ENCODE data around the gene KCTD21. TPM values are rescaled to one million over a fixed set of nuclear protein-coding genes. Genes with fewer than 3 reads are reported as not detected.

Gene KCTD21
- total RNA-seq, 1 experiment from 2014 or later, result 3.0 TPM

GRCh38 chr11:78199015-78199652, 10.7 kb upstream of the KCTD21 start:
- H3K4me2 ChIP-seq (ENCODE audit: low read length), result no peak overlapping the region
- no peaks in the 10 kb centered on the region for H3K36me3 ChIP-seq (ENCODE audit: control insufficient read depth in 1 of 2, insufficient read depth in 2 of 2, low read length in 2 of 2)
- H3K4me3 ChIP-seq (replicated peaks in 1 of 2; ENCODE audit: low read depth in 1 of 2, low read length in 2 of 2), result no peak overlapping the region
- TF ChIP-seq TCF7L2 (IDR thresholded peaks at IDR 0.05; ENCODE audit: borderline replicate concordance, extremely low read depth, insufficient read depth, insufficient read length), result no peak
- no peak for TF ChIP-seq EZH2phosphoT487 (IDR thresholded peaks at IDR 0.05; ENCODE audit: borderline replicate concordance)
- TF ChIP-seq JUND (IDR thresholded peaks at IDR 0.05), result no peak
- TF ChIP-seq EGR1 (IDR thresholded peaks at IDR 0.05; ENCODE audit: low read depth), result no peak
- no peak for TF ChIP-seq FOSL1 (IDR thresholded peaks at IDR 0.05; ENCODE audit: low read depth)
- TF ChIP-seq POLR2AphosphoS5 (IDR thresholded peaks at IDR 0.05; ENCODE audit: low read depth, low read length), result no peak
- TF ChIP-seq, protein P1, sequence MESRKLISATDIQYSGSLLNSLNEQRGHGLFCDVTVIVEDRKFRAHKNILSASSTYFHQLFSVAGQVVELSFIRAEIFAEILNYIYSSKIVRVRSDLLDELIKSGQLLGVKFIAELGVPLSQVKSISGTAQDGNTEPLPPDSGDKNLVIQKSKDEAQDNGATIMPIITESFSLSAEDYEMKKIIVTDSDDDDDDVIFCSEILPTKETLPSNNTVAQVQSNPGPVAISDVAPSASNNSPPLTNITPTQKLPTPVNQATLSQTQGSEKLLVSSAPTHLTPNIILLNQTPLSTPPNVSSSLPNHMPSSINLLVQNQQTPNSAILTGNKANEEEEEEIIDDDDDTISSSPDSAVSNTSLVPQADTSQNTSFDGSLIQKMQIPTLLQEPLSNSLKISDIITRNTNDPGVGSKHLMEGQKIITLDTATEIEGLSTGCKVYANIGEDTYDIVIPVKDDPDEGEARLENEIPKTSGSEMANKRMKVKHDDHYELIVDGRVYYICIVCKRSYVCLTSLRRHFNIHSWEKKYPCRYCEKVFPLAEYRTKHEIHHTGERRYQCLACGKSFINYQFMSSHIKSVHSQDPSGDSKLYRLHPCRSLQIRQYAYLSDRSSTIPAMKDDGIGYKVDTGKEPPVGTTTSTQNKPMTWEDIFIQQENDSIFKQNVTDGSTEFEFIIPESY (IDR thresholded peaks at IDR 0.05; ENCODE audit: extremely low read depth, insufficient replicate concordance, low read length), result no peak
- TF ChIP-seq SP1 (IDR thresholded peaks at IDR 0.05; ENCODE audit: low read depth), result no peak
- TF ChIP-seq ELF1 (IDR thresholded peaks at IDR 0.05; ENCODE audit: borderline replicate concordance, low read depth), result no peak
- RAD21 ChIA-PET (ENCODE audit: low non-redundant PET in 1 of 2, low total read pairs in 2 of 2, uncharacterized antibody in 2 of 2, unreplicated experiment in 2 of 2), result no interaction called here
- no peak overlapping the region for H2AFZ ChIP-seq (ENCODE audit: low read depth, low read length, poor library complexity, severe bottlenecking)
- no peaks in the 10 kb centered on the region for H3K9me2 ChIP-seq (ENCODE audit: insufficient read depth)
- ATAC-seq, result no peak
- DNase-seq (ENCODE audit: low read depth, low spot score), result no peak
- peaks cover 0 to 8% of the 10 kb centered on the region in 2 experiments; a peak in 1 of 4 replicates for H3K4me1 ChIP-seq (ENCODE audit: control insufficient read depth in 1 of 2, insufficient read depth in 2 of 2, low read length in 2 of 2)
- H4K20me1 ChIP-seq (ENCODE audit: insufficient read depth), result no peaks in the 10 kb centered on the region
- intact Hi-C loops (cut with micrococcal nuclease), result no loop called here
- BruUV-seq (replicated peaks), result no TSS peak
- no peaks in the 10 kb centered on the region for H3K9me3 ChIP-seq (ENCODE audit: control insufficient read depth in 1 of 2, insufficient read depth in 1 of 2, low read depth in 1 of 2, low read length in 2 of 2)
- CTCF ChIA-PET, result no interaction called here
- no peak overlapping the region for H3K27ac ChIP-seq (ENCODE audit: low read depth, low read length)
- no peaks in the 10 kb centered on the region for H3K79me2 ChIP-seq (ENCODE audit: insufficient read depth, low read length)
- H3K27me3 ChIP-seq (ENCODE audit: insufficient read depth, low read length), result no peaks in the 10 kb centered on the region
- H3K9ac ChIP-seq (ENCODE audit: low read length), result no peak overlapping the region
- POLR2A ChIA-PET, result no interaction called here

All from HCT116 (cell line).